Sigmoid colon (tissue), 4 donors: ENCODE results near the gene PLCB2.

Experiments
- POLR2A ChIP-seq, 2 donors: fragments of 450-650 bp; IDR thresholded peaks; one replicate each; pipeline ENCODE4 v1.6.1; 2016; ENCODE audit warnings: antibody characterized with exemption in 2 of 2, mild to moderate bottlenecking in 2 of 2, moderate library complexity in 2 of 2
- POLR2AphosphoS5 ChIP-seq, 4 donors: sonication (generic); formaldehyde crosslinking; IDR thresholded peaks; one replicate each; pipeline ENCODE4 v1.6.1; 2017; ENCODE audit warnings: antibody characterized with exemption in 4 of 4
- TF ChIP-seq, protein P1 (sequence below), 4 experiments: fragments of 450-650 bp in 3 of 4; fragments of 200-600 bp in 1 of 4; IDR thresholded peaks; one replicate each; pipeline ENCODE4 v1.5.1; 2016 to 2019; ENCODE audit warnings: antibody characterized with exemption in 4 of 4, mild to moderate bottlenecking in 3 of 4, moderate library complexity in 2 of 4

- TF ChIP-seq, protein P1, sequence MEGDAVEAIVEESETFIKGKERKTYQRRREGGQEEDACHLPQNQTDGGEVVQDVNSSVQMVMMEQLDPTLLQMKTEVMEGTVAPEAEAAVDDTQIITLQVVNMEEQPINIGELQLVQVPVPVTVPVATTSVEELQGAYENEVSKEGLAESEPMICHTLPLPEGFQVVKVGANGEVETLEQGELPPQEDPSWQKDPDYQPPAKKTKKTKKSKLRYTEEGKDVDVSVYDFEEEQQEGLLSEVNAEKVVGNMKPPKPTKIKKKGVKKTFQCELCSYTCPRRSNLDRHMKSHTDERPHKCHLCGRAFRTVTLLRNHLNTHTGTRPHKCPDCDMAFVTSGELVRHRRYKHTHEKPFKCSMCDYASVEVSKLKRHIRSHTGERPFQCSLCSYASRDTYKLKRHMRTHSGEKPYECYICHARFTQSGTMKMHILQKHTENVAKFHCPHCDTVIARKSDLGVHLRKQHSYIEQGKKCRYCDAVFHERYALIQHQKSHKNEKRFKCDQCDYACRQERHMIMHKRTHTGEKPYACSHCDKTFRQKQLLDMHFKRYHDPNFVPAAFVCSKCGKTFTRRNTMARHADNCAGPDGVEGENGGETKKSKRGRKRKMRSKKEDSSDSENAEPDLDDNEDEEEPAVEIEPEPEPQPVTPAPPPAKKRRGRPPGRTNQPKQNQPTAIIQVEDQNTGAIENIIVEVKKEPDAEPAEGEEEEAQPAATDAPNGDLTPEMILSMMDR (IDR thresholded peaks at IDR 0.05) = no peak
- TF ChIP-seq POLR2AphosphoS5 (IDR thresholded peaks at IDR 0.05) (no peak), POLR2A (IDR thresholded peaks at IDR 0.05) (no peak)
Observed at GRCh38 chr15:40345225-40345866, 37.6 kb upstream of the PLCB2 start.
